D341Med (cell line): ENCODE data around the gene SFT2D3.
"Not testable (repeated sequence)": the region's sequence is repeated elsewhere in the genome, so short reads cannot be mapped to it uniquely, and the experiment has no call there.

Source experiments
- DNase-seq: peaks from one replicate; pipeline ENCODE4 v3.0.0; 2012; ENCODE audit warnings: low spot score

SFT2D3 gene

GRCh38 chr2:127747621-127748020 is 46.3 kb downstream of the SFT2D3 start:
- DNase-seq = no peak

DNA sequence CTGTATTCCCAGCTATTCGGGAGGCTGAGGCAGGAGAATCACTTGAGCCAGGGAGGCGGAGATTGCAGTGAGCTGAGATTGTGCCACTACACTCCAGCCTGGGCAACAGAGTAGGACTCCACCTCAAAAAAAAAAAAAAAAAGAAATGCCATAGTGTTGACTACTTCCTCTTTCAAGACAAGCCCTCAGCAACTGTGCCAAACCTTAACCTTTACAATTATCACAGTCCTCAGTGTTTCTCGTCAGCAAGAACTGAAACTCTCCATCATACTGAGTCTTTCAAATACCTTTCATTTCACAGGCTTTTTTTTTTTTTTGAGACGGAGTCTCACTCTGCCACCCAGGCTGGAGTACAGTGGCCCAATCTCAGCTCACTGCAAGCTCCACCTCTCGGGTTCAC is 48.2 kb downstream of the SFT2D3 start:
- not testable (repeated sequence) for DNase-seq

DNA sequence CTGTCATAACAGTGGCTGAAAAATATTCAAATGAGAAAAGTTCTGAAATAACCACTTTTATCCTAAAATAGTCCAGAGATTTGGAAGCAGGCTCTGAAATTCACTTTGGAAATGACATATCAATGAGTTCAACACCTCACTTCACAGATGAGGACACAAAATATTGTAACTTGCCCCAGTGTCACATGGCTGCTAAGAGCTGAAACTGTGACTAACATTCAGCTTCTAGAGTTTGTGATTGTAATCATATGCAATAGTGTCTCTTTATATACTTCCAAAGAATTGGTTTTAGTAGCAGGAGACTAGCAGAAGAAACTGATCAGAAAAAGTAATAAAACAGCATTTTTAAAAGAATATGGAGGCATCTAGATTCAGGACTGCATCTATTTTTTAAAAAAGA is 52.1 kb downstream of the SFT2D3 start:
- no peak for DNase-seq

- DNase-seq = no peak
Observed at GRCh38 chr2:127754186-127754585, 52.9 kb downstream of the SFT2D3 start.
